ENCODE measurements around the gene CP. TPM values are rescaled to one million over a fixed set of nuclear protein-coding genes. Genes with fewer than 3 reads are reported as not detected.

Gene CP
- total and polyA plus RNA-seq, 9 of the 15 experiments (the other 6 are each of a cell fraction or from before 2014, with no cell fraction given), result 0.30 to 0.75 TPM; not detected in 7

- no peak for TF ChIP-seq ZBTB49 (CRISPR knock-in tag; IDR thresholded peaks at IDR 0.05; ENCODE audit: borderline replicate concordance)
- no peak for TF ChIP-seq ZNF280A (IDR thresholded peaks at IDR 0.05; ENCODE audit: low read depth, partially characterized antibody)
- TF ChIP-seq USF2 (CRISPR knock-in tag; IDR thresholded peaks at IDR 0.05), result no peak
- TF ChIP-seq ETV6 (IDR thresholded peaks at IDR 0.05; ENCODE audit: borderline replicate concordance in 1 of 2, low read depth in 2 of 2, low read length in 1 of 2), result no peak
- TF ChIP-seq ETV6 (CRISPR knock-in tag; IDR thresholded peaks at IDR 0.05; ENCODE audit: borderline replicate concordance), result no peak
- TF ChIP-seq ZNF507 (tag; conservative IDR thresholded peaks at IDR 0.05), result no peak
- 0 out of 2 replicates have a peak, but pooled peaks have one; percentile 36 for TF ChIP-seq MGA (IDR thresholded peaks at IDR 0.05)
- TF ChIP-seq SAP30 (IDR thresholded peaks at IDR 0.05; ENCODE audit: borderline replicate concordance, insufficient read depth, low read depth, low read length, poor library complexity, severe bottlenecking), result no peak
- TF ChIP-seq CBFA2T3 (IDR thresholded peaks at IDR 0.05), result peak; percentile 20; the same call in 1 of the 2 replicates
- peak; percentile 31; the same call in 1 of the 2 replicates for TF ChIP-seq L3MBTL2 (IDR thresholded peaks at IDR 0.05)
- no peak for TF ChIP-seq NR2F6 (CRISPR knock-in tag; IDR thresholded peaks at IDR 0.05)
Measured at GRCh38 chr3:149234671-149235245, 13.1 kb upstream of the CP start (continued).
